K562 (cell line): Measurements from ENCODE around the gene SERPINA9.

ENCODE experiments used
- CBX3 ChIP-seq, 2 experiments: IDR thresholded peaks; 1 replicate in 1 of 2; 2 replicates in 1 of 2; pipeline ENCODE4 v1.6.1; 2012; ENCODE audit warnings: inconsistent platforms in 2 of 2, low read length in 2 of 2, borderline replicate concordance in 1 of 2, control low read depth in 1 of 2
- CREB1 ChIP-seq, 2 experiments: sonication (generic) in 1 of 2; formaldehyde crosslinking in 1 of 2; IDR thresholded peaks; 2 replicates each; pipeline versions ENCODE4 v1.6.1 to v1.8.0; 2012 to 2022; ENCODE audit warnings: inconsistent platforms in 1 of 2, mild to moderate bottlenecking in 1 of 2, missing genetic modification reagents in 1 of 2, moderate library complexity in 1 of 2
- EGR1 ChIP-seq: fragments of 450-650 bp; conservative IDR thresholded peaks from 2 replicates; pipeline ENCODE4 v1.6.1; 2017; ENCODE audit warnings: mild to moderate bottlenecking
- MXI1 ChIP-seq: IDR thresholded peaks from 2 replicates; pipeline ENCODE4 v1.6.1; 2011; ENCODE audit warnings: low read depth, mild to moderate bottlenecking, improper control_type of control experiment, low read length
- ZNF253 ChIP-seq: fragments of 250-450 bp; sonication (Bioruptor Pico); conservative IDR thresholded peaks from 2 replicates; pipeline ENCODE4 v1.6.1; 2021; ENCODE audit warnings: mild to moderate bottlenecking
- TF ChIP-seq, protein P1 (sequence below): sonication (generic); formaldehyde crosslinking; IDR thresholded peaks from 2 replicates; pipeline ENCODE4 v1.9.0; 2022; ENCODE audit warnings: mild to moderate bottlenecking, missing genetic modification reagents
- TF ChIP-seq, protein P2 (sequence below), 3 experiments: IDR thresholded peaks in 2 of 3; conservative IDR thresholded peaks in 1 of 3; 2 replicates each; pipeline ENCODE4 v1.5.1; 2011 to 2012; ENCODE audit warnings: low read length in 3 of 3, mild to moderate bottlenecking in 3 of 3, control low read depth in 2 of 3, improper control_type of control experiment in 1 of 3, inconsistent platforms in 1 of 3, low read depth in 1 of 3, mixed read lengths in 1 of 3, moderate library complexity in 1 of 3; ENCODE audit not compliant: insufficient read depth in 2 of 3
- TF ChIP-seq, protein P3 (sequence below), 2 experiments: fragments of 450-650 bp in 1 of 2; sonication (generic) in 1 of 2; formaldehyde crosslinking; conservative IDR thresholded peaks; 2 replicates each; pipeline versions ENCODE4 v1.4.0 to v1.8.1; 2020 to 2022; ENCODE audit warnings: mild to moderate bottlenecking in 1 of 2, missing genetic modification reagents in 1 of 2
- TF ChIP-seq, protein P4 (sequence below): fragments of 250-450 bp; sonication (Bioruptor Pico); IDR thresholded peaks from 2 replicates; pipeline ENCODE4 v1.5.1; 2021; ENCODE audit warnings: mild to moderate bottlenecking

DNA sequence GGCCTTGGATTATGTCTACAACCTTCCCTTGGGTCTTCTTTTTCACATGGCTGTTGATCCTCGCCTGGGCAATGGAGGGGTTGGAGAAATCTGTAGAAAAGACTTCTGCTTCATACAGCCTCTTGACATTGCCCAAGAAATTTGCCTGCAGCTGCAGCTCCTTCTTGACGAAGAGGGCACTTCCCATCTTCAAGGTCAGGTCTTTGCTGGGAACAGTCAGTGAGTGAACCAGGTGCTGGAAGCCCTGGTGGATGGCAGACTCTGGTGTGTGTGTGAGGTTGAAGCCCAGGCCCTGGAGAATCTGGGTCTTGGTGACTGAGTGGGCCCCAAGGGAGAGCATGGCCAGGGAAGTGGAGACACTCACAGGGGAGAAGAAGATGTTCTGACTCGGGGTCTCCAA, 6.7 kb downstream of the SERPINA9 start:
- TF ChIP-seq, protein P1, sequence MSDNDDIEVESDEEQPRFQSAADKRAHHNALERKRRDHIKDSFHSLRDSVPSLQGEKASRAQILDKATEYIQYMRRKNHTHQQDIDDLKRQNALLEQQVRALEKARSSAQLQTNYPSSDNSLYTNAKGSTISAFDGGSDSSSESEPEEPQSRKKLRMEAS (CRISPR knock-in tag) = no peak
- TF ChIP-seq, protein P2, sequence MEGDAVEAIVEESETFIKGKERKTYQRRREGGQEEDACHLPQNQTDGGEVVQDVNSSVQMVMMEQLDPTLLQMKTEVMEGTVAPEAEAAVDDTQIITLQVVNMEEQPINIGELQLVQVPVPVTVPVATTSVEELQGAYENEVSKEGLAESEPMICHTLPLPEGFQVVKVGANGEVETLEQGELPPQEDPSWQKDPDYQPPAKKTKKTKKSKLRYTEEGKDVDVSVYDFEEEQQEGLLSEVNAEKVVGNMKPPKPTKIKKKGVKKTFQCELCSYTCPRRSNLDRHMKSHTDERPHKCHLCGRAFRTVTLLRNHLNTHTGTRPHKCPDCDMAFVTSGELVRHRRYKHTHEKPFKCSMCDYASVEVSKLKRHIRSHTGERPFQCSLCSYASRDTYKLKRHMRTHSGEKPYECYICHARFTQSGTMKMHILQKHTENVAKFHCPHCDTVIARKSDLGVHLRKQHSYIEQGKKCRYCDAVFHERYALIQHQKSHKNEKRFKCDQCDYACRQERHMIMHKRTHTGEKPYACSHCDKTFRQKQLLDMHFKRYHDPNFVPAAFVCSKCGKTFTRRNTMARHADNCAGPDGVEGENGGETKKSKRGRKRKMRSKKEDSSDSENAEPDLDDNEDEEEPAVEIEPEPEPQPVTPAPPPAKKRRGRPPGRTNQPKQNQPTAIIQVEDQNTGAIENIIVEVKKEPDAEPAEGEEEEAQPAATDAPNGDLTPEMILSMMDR (IDR thresholded peaks at IDR 0.05 in 2 of 3, conservative IDR thresholded peaks at IDR 0.05 in 1 of 3; ENCODE audit: insufficient read depth in 2 of 3, low read depth in 1 of 3, low read length in 3 of 3) = no peak
- TF ChIP-seq, protein P3, sequence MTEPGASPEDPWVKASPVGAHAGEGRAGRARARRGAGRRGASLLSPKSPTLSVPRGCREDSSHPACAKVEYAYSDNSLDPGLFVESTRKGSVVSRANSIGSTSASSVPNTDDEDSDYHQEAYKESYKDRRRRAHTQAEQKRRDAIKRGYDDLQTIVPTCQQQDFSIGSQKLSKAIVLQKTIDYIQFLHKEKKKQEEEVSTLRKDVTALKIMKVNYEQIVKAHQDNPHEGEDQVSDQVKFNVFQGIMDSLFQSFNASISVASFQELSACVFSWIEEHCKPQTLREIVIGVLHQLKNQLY (CRISPR knock-in tag; conservative IDR thresholded peaks at IDR 0.05) = no peak
- TF ChIP-seq CREB1 (IDR thresholded peaks at IDR 0.05) (no peak), CREB1 (CRISPR knock-in tag; IDR thresholded peaks at IDR 0.05) (no peak), EGR1 (no peak), MXI1 (no peak), ZNF253 (CRISPR knock-in tag) (no peak), CBX3 (IDR thresholded peaks at IDR 0.05; ENCODE audit: borderline replicate concordance in 1 of 2, low read length in 2 of 2) (no peak)
- TF ChIP-seq, protein P4, sequence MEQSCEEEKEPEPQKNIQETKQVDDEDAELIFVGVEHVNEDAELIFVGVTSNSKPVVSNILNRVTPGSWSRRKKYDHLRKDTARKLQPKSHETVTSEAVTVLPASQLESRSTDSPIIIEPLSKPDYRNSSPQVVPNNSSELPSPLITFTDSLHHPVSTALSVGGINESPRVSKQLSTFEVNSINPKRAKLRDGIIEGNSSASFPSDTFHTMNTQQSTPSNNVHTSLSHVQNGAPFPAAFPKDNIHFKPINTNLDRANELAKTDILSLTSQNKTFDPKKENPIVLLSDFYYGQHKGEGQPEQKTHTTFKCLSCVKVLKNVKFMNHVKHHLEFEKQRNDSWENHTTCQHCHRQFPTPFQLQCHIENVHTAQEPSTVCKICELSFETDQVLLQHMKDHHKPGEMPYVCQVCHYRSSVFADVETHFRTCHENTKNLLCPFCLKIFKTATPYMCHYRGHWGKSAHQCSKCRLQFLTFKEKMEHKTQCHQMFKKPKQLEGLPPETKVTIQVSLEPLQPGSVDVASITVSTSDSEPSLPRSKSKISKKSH (CRISPR knock-in tag) = no peak
